DMS53 (cell line): ENCODE data around the gene GINS3.
A peak's percentile ranks its signal among the peaks of the same experiment; 100 is the strongest.
"Not testable (repeated sequence)": the region's sequence is repeated elsewhere in the genome, so short reads cannot be mapped to it uniquely, and the experiment has no call there.

Experiments
- DNase-seq: peaks from one replicate; lab custom pipeline; 2025; lab: John Stamatoyannopoulos, UW

The GINS3 gene

DNA sequence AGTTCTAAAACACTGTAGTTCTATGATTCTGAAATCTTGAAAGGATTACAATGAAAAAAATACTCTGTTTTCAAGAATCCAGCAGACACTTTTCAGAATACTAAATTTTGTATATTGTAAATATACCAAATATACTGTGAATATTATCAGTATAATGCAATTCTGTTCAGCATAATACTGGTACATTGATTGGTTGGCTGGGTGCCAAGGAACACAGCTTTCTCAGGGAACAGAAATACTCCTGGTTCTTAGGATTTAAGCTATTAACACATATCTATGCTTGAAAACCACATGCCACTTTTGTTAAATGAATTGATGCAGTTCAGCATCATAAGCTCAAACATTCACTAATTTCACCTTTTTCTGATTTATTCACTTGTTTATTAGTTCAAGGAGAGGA, 2.5 kb upstream of the GINS3 start:
- no peak for DNase-seq

DNA sequence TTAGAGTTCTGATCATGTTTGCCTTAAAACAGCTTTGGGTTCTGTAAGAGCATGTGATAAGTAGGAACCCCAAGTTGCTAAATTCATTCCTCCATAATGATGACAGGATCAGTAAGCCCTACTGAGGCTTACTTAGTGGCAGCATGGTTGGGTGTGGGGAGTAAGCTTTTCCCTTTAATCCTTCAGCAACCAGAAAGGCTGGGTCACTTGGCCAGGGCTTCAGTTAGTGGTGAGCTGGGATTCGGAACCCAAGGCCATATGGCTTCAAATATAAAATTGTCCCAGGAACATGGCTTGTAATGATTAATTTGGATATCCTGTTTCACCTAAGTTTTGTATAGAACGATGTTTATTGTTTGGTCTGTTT, 850 bp downstream of the GINS3 start:
- peak; percentile 31 for DNase-seq

DNA sequence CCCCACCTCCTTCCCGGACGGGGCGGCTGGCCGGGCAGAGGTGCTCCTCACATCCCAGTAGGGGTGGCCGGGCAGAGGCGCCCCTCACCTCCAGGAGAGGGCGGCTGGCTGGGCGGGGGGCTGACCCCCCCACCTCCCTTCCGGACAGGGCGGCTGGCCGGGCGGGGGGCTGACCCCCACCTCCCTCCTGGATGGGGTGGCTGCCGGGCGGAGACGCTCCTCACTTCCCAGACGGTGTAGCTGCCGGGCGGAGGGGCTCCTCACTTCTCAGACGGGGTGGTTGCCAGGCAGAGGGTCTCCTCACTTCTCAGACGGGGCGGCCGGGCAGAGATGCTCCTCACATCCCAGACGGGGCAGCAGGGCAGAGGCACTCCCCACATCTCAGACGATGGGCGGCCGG, 4.6 kb downstream of the GINS3 start:
- DNase-seq, result not testable (repeated sequence)

GRCh38 chr16:58399718-58400633, 7.7 kb downstream of the GINS3 start:
- DNase-seq, result peak; percentile 73

- not testable (repeated sequence) for DNase-seq
These were observed 9.0 kb downstream of the GINS3 start for GRCh38 chr16:58401305-58401704.

GRCh38 chr16:58402796-58403195, 10.5 kb downstream of the GINS3 start:
- DNase-seq, result no peak

GRCh38 chr16:58409316-58409973, 17.2 kb downstream of the GINS3 start:
- no peak for DNase-seq

DNA sequence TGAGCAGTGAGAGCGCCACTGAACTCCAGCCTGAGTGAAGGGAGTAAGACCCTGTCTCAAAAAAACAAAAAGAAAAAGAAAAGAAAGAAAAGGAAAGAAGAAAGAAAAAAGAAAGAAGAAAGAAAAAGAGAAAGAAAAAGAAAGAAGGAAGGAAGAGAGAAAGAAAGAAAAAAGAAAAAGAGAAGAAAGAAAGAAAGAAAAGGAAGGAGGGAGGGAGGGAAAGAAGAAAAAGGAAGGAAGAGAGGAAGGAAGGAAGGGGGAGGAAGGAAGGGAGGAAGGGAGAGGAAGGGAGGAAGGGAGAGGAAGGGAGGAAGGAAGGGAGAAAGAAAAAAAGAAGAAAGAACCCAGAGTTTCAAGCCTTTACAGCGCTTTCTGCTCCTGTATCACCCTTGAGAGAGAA, 19.1 kb downstream of the GINS3 start:
- no peak for DNase-seq

DNA sequence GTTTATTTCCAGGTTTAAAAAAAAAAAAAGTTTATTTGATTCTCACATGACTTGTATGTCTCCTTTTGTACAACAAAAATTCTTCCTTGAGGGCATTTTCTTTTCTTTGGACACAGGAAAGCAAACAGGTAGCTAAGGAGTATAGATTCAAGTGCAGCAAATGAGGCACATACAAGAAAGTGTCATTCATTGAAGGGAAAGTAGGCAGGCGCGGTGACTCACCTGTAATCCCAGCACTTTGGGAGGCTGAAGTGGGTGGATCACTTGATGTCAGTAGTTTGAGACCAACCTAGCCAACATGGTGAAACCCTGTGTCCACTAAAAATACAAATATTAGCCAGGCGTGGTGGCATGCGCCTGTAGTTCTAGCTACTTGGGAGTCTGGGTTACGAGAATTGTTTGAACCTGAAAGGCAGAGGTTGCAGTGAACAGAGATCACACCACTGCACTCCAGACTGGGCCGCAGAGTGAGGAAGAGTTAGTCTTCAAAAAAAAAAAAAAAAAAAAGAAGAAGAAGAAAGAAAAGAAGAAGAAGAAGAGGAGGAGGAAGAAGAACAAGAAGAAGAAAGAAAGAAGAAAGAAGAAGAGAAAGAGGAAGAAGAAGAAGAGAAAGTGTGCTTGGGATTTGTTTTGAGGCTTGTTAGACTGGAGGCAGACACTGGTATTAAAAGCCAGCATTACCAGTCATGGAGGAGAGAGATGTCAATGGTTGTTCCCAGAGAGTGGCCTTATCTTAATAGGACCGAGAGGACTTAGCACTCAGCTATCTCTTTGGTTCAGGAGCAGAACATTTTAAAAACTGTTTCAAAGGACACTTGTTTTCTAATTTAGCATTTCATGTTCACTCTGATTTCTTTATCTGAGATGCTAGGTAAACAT, 19.7 kb downstream of the GINS3 start:
- peak; percentile 52 for DNase-seq

DNA sequence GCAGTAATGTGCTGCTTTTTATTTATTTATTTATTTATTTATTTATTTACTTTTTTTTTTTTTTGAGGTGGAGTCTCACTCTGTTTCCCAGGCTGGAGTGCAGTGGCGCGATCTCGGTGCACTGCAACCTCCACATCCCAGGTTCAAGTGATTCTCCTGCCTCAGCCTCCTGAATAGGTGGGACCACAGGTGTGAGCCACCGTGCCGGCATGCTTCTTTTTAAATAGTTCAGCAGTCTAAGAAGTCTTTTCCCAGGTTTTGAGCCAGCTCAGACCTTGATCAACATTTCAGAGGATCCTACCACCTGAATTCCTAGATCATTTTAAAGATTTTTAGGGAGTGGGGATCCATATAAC, 20.3 kb downstream of the GINS3 start:
- not testable (repeated sequence) for DNase-seq

GRCh38 chr16:58413359-58413758, 21.1 kb downstream of the GINS3 start:
- no peak for DNase-seq

DNA sequence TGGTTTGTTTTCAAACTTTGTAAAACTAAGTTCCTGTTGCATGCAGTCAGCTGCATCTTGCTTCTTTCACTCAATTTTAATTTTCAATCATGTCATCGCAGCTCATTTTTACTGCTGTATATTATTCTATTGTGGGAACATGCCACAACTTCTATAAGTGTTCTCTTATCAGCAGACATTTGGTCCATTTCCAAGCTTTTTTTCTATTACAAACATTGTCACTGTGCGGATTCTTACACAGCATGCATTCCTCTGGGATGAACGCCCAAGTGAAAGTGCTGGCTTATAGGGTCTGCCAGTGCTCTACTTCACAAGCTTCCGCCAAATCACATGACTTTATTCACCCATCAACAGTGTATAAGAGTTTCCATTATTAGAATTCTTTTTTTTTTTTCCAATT, 22.7 kb downstream of the GINS3 start:
- DNase-seq, result no peak

DNA sequence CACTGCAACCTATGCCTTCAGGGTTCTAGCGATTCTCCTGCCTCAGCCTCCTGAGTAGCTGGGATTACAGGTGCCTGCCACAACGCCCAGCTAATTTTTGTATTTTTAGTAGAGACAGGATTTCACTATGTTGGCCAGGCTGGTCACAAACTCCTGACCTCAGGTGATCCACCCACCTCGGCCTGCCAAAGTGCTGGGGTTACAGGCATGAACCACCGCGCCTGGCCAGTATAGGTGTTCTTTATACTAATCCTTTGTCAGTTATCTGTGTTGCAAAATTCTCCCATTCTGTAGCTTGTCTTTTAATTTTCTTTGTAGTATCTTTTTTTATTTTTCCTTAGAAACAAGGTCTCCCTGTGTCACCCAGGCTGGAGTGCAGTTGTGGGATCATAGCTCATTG, 23.7 kb downstream of the GINS3 start:
- DNase-seq, result not testable (repeated sequence)

DNA sequence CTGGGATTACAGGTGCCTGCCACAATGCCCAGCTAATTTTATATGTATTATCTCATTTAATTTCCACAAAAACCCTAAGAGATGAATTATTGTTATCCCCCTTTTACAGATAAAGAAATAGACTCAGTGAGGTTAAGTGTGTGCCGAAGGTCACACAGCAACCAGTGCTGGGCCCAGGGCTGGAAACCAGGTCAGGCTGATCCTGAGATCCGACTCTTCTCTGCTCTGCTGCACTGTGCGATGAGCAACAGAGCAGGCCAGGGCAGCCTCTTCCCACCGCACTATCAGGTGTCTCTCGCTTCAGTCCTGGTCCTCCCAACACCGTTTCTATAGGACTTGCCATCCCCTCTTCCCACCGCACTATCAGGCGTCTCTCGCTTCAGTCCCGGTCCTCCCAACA, 24.8 kb downstream of the GINS3 start:
- no peak for DNase-seq

- DNase-seq, result no peak
These were observed 25.3 kb downstream of the GINS3 start for GRCh38 chr16:58417600-58417999.

GRCh38 chr16:58418026-58418425, 25.8 kb downstream of the GINS3 start:
- DNase-seq, result no peak

DNA sequence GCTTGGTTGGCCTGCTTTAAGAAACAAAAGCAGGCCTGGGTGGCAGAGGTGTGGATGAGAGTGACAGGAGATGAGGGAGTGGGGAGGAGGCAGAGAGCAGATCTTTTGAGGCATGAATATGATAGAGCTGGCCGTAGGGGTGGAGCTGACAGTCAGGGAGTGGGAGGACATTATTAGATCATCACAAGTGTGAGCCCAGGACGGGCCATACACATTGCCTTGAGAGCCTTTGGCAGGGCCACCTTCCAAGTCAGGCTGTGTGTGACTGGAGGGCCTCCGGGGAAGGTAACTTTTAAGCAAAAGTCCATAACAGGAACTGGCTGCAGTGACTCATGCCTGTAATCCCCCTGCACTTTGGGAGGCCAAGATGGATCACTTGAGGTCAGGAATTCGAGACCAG, 26.3 kb downstream of the GINS3 start:
- no peak for DNase-seq

GRCh38 chr16:58419241-58419990, 27.1 kb downstream of the GINS3 start:
- no peak for DNase-seq

DNA sequence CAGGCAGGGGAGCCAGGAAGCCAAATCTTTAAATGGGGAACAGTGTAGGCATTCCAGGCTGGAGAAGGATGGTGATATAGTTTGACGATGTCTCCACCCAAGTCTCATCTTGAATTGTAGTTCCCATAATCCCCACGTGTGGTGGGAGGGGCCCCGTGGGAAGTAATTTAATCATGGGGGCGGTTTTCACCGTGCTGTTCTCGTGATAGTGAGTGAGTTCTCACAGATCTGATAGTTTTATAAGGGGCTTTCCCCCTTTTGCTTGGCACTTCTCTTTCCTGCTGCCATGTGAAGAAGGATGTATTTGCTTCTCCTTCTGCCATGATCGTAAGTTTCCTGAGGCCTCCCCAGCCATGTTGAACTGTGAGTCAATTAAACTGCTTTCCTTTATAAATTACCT, 28.8 kb downstream of the GINS3 start:
- DNase-seq, result no peak

- DNase-seq, result no peak
These were observed 29.3 kb downstream of the GINS3 start for GRCh38 chr16:58421529-58421928.

DNA sequence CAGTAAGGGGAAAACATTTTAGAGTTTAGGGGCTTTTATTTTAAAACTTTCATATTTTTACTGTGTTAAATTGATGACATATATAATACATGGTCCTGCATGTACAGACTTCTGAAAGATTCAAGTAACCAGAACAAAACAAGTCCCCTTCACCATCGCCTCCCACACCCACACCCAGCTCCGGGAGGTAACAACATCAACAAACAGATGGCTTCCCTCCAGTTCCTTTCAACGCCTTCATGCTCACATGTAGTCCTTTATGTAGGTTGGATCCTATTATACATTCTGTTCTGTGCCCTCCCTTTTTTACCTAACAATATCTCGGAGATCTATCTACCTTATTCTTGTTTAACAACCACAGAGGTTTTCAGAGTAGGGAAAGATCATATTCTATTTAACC, 30.5 kb downstream of the GINS3 start:
- DNase-seq, result no peak

DNA sequence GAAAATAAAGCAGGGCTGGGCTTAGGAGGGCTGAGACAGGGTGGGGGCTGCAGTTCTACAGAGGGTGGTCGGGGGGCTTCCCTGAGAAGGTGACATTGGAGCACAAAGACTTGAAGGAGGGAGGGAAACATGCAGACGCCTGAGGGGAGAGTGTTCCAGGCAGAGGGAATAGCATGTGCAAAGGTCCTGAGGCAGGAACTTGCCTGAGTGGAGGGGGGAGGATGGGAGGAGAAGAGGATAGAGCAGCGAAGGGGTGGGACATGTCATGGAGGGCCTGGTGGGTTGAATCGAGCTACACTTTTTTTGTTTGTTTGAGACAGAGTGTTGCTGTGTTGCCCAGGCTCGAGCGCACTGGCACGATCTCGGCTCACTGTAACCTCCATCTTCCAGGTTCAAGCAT, 33.0 kb downstream of the GINS3 start:
- DNase-seq, result no peak
